Nephron (organoid): ENCODE measurements around the gene CERK.
A peak's percentile ranks its signal among the peaks of the same experiment; 100 is the strongest.
"Not testable (repeated sequence)": the region's sequence is repeated elsewhere in the genome, so short reads cannot be mapped to it uniquely, and the experiment has no call there.

Experiments
- H3K27ac Mint-ChIP-seq, 3 experiments: 2 replicates each; pipeline ENCODE4 v1.8.0; 2020; ENCODE audit warnings: mixed read lengths in 3 of 3, mild to moderate bottlenecking in 2 of 3, moderate library complexity in 1 of 3
- H3K27me3 Mint-ChIP-seq: 2 replicates; pipeline ENCODE4 v1.8.0; 2021; ENCODE audit warnings: low read depth, mild to moderate bottlenecking, moderate library complexity, mixed read lengths
- H3K36me3 Mint-ChIP-seq: 2 replicates; pipeline ENCODE4 v1.8.0; 2020; ENCODE audit warnings: low read depth, mixed read lengths
- H3K4me1 Mint-ChIP-seq: 2 replicates; pipeline ENCODE4 v1.8.0; 2020; ENCODE audit warnings: mixed read lengths
- H3K4me3 Mint-ChIP-seq, 3 experiments: 2 replicates each; pipeline ENCODE4 v1.8.0; 2020; ENCODE audit warnings: mild to moderate bottlenecking in 3 of 3, mixed read lengths in 3 of 3, moderate library complexity in 2 of 3
- H3K9me3 Mint-ChIP-seq: 2 replicates; pipeline ENCODE4 v1.8.0; 2020; ENCODE audit warnings: mixed read lengths
- TF ChIP-seq, protein P1 (sequence below), 3 experiments: fragments of 200-600 bp; sonication (generic); IDR thresholded peaks; one replicate each; pipeline ENCODE4 v1.5.0; 2021; ENCODE audit warnings: antibody characterized with exemption in 3 of 3; ENCODE audit not compliant: unreplicated experiment in 3 of 3

CERK gene

DNA sequence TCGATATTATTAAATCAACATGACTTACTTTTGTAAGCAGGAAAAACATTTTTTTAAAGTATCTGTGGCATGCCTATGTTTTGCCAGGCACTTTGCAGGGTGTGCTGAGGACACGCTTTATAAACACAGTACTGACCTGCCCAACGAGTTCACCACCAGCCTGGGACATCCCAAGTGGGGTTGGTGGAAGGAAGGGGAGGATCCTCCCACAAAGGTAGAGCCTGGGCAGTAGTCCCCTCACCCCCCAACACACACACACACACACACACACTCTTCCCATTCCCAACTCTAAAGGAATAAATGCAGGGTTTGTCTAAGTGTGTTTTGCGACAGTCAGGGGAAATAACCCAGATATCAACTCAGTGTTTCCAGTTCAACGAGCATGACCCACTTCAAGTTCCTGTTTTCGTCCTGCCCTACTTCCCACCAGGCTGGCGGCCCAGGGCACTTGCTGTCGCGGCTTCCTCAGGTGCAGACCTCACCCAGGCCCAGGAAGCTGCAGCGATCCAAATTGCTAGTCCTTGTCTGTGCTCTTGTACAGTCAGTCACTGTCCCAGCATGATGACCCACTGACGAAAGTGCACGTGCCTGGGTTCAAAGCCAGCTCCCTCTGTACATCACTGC, 3.1 kb downstream of the CERK start:
- Mint-ChIP-seq H3K27ac (peak overlapping the region; percentile 67 to 80 (median 70)), H3K4me3 (peak overlapping the region; percentile 58 to 97 (median 97)), H3K27me3 (no peaks in the 10 kb centered on the region), H3K4me1 (peaks cover 51% of the 10 kb centered on the region), H3K36me3 (no peaks in the 10 kb centered on the region), H3K9me3 (no peaks in the 10 kb centered on the region)
- TF ChIP-seq, protein P1, sequence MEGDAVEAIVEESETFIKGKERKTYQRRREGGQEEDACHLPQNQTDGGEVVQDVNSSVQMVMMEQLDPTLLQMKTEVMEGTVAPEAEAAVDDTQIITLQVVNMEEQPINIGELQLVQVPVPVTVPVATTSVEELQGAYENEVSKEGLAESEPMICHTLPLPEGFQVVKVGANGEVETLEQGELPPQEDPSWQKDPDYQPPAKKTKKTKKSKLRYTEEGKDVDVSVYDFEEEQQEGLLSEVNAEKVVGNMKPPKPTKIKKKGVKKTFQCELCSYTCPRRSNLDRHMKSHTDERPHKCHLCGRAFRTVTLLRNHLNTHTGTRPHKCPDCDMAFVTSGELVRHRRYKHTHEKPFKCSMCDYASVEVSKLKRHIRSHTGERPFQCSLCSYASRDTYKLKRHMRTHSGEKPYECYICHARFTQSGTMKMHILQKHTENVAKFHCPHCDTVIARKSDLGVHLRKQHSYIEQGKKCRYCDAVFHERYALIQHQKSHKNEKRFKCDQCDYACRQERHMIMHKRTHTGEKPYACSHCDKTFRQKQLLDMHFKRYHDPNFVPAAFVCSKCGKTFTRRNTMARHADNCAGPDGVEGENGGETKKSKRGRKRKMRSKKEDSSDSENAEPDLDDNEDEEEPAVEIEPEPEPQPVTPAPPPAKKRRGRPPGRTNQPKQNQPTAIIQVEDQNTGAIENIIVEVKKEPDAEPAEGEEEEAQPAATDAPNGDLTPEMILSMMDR (IDR thresholded peaks at IDR 0.05; ENCODE audit: unreplicated experiment in 3 of 3) = no peak

- H3K9me3 Mint-ChIP-seq, H3K27me3 Mint-ChIP-seq, H3K36me3 Mint-ChIP-seq: not testable (repeated sequence)
- H3K4me1 Mint-ChIP-seq = peaks cover 53% of the 10 kb centered on the region
- H3K27ac Mint-ChIP-seq = peak overlapping the region; percentile 57 to 80 (median 67)
- H3K4me3 Mint-ChIP-seq = peak overlapping the region in 2 of 3 experiments; percentile 29 to 69
Observed at GRCh38 chr22:46734213-46734722, 3.8 kb downstream of the CERK start.

DNA sequence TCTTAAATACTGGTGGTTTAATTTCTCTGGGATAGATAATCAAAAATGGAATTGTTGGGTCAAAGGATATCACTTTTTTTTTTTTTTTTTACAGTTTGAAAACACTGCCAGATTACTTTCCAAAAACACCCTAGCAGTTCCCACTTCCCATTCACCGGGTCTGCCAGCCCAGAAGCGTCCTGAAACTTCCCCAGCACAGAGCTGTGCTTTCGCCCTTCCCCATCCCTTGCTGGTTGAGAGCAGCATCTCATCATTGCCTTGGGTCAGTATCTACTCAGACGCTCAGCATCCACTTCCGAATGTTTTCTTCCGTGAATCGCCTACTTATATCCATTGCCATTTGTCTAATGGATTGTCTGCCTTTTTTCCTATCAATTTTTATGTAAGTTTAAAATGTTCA, 5.5 kb downstream of the CERK start:
- no peaks in the 10 kb centered on the region for H3K36me3 Mint-ChIP-seq
- H3K9me3 Mint-ChIP-seq = no peaks in the 10 kb centered on the region
- H3K27me3 Mint-ChIP-seq = no peaks in the 10 kb centered on the region
- H3K27ac Mint-ChIP-seq = peak overlapping the region in 2 of 3 experiments; percentile 79 to 97
- peaks cover 54% of the 10 kb centered on the region for H3K4me1 Mint-ChIP-seq
- peak overlapping the region in 1 of 3 experiments; percentile 16 for H3K4me3 Mint-ChIP-seq
- TF ChIP-seq, protein P1 (IDR thresholded peaks at IDR 0.05; ENCODE audit: unreplicated experiment in 3 of 3) = no peak

- TF ChIP-seq, protein P1 (IDR thresholded peaks at IDR 0.05; ENCODE audit: unreplicated experiment in 3 of 3) = no peak
- H3K27ac Mint-ChIP-seq = peak overlapping the region; percentile 79 to 97 (median 85)
- H3K9me3 Mint-ChIP-seq = no peaks in the 10 kb centered on the region
- H3K4me3 Mint-ChIP-seq = peak overlapping the region in 1 of 3 experiments; percentile 10
- no peaks in the 10 kb centered on the region for H3K27me3 Mint-ChIP-seq
- H3K4me1 Mint-ChIP-seq = peaks cover 49% of the 10 kb centered on the region
- H3K36me3 Mint-ChIP-seq = no peaks in the 10 kb centered on the region
Observed at GRCh38 chr22:46732041-46732379, 6.0 kb downstream of the CERK start.

- TF ChIP-seq, protein P1 (IDR thresholded peaks at IDR 0.05; ENCODE audit: unreplicated experiment in 3 of 3) = no peak
- H3K27ac Mint-ChIP-seq = peak overlapping the region; percentile 79 to 97 (median 85)
- peak overlapping the region; percentile 2 to 34 (median 10) for H3K4me3 Mint-ChIP-seq
- no peaks in the 10 kb centered on the region for H3K9me3 Mint-ChIP-seq
- no peaks in the 10 kb centered on the region for H3K27me3 Mint-ChIP-seq
- H3K4me1 Mint-ChIP-seq = peaks cover 43% of the 10 kb centered on the region
- no peaks in the 10 kb centered on the region for H3K36me3 Mint-ChIP-seq
Observed at GRCh38 chr22:46731246-46732040, 6.6 kb downstream of the CERK start.

GRCh38 chr22:46730568-46731245, 7.3 kb downstream of the CERK start:
- Mint-ChIP-seq H3K27ac (peak overlapping the region; percentile 81 to 97 (median 94)), H3K4me3 (peak overlapping the region in 2 of 3 experiments; percentile 55 to 62), H3K27me3 (no peaks in the 10 kb centered on the region), H3K4me1 (peaks cover 48% of the 10 kb centered on the region), H3K9me3 (no peaks in the 10 kb centered on the region), H3K36me3 (no peaks in the 10 kb centered on the region)
- TF ChIP-seq, protein P1 (IDR thresholded peaks at IDR 0.05; ENCODE audit: unreplicated experiment in 3 of 3) = no peak
